Measurements from ENCODE around the gene NIPBL.
"Not testable (repeated sequence)": the region's sequence is repeated elsewhere in the genome, so short reads cannot be mapped to it uniquely, and the experiment has no call there.

The NIPBL gene

DNA sequence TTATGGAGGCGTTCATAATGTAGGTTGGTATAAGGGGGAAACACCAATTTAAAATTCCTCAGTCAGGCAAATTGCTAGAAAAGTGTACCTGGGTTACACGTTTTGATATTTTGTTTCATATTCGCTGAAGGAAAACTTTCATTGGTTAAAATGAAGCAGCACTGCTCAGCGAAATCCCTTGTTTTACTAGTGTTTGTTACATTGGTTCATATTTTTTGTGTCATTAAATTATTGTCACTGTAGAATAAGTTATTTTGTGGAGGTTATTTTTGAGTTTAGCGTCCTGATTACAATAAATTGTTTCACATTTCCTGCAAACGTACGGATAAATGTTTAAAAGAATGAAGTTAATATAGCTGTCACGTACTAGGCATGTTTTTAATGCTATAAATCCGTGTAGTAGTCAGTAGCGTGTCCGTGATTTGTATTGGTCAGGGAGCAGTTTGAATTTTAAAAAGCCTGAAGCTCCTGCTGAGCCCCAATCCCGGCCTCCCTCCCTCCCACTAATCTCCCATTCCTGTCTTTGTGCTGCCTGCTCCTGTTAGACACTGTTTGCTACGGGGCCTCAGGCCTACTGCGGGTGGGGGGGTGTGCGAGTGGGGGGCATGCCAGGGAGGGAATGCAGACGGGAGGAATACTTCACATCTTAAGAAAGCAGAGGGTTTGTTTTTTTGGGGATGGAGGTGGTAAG lies 2.0 kb downstream of the NIPBL start:
- DNase-seq: peak in 9 of 56 donors; percentile 1 to 18 (median 8)

DNA sequence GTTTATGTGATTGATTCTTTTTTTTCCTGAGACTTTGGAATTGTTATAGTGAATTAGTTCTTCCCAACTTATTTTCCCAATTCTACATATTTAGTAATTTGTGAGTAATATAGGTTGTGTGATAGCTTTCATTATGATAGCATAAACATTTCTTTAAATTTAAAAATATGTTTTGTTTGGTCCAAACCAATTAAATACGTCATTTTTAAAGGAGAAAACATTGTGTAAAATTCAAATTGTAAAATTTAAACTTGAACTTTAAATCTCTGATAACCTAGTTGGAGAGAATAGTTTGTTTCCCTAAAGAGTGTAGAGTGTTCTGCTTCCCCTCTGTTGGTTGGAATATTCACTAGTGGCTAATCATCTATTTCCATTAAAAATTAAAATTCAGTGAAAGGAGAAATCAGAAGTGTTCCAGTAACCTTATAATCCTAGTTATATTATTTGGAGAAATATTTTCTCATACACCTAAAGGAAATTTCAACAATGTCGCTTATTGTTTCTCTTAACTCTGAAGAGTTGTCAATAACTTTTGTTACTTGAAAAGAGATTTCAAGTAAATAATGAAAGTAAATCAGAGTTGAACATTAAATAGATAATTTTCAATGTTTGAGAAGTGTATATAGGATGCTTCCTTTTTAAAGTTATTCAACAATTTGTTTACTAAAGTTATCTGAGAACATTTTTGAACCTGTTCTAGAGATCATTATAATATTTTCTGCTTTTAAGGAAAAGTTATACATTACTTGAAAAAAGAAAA lies 2.9 kb downstream of the NIPBL start:
- DNase-seq: no peak

DNA sequence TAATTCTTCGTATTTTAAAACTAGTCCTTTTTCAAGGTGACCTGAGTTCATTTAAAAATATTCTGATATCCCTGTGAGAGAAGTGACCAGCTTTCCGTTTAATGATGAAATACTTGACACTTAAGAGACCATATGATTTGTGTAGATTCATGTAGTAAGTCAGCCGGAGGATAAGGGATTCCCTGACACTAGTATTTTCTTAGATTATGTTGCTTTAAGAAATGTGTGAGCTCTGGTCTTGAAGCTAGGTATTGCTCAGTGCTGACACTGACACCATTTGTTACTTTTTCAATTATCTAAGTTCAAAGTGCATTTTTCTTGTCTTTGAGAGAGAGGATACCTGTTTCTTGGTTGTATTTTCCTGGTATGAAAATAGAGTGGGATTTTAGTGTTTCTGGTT lies 4.2 kb downstream of the NIPBL start:
- DNase-seq: no peak

DNA sequence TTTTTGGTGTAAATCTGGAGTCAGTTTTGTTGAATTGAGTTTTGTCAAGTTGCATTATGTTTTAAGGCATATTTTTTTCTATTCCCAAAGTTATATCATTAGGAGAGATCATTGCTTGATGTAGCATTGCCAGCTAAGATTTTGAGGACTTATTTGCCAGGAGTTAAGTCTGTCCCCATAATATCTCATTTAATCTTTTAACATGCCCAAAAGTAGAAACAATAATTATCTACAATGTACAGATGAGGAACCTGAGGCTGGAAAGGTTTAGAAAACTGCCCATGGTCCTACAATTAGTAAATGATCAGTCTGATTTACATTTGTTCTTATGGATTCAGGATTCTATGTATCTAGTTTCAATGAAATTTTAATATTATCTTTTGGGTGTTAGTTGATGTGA lies 4.7 kb downstream of the NIPBL start:
- no peak for DNase-seq

DNA sequence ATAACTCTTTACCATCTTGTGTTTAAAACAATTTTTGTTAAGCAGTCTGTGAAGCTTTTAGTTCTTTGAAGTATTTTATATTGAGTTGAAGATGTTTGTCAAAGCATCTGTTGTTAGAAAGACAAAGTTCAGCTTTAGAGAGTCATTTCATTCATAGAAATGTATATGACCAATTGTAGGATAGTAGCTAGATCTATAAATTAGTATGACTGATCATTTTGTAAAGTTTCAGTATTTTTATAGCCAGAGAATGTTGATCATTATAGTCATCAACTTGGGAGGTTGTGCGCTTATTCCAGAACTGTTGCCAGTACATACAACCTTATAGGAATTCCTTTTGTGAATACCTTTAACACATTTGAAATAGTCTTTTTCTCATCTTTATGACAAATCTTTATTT lies 5.2 kb downstream of the NIPBL start:
- no peak for DNase-seq

DNA sequence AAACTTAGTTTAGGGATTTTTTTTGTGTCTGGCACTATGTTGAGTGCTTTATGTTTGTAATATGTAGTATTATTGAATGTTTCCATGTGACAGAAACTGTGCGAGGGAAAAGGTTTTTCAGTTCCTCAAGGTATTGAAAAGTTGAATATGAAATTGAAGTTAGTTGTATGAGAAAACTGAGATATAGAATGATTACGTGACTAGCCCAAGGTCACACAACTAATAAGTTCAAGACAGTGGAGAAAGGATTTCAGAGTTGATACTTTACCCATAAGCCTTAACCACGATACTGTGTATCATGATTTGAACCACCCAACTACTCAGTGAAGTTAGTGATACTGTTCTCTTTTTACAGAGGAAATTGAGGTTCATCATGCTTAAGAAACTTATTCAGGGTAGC lies 5.7 kb downstream of the NIPBL start:
- DNase-seq: no peak

DNA sequence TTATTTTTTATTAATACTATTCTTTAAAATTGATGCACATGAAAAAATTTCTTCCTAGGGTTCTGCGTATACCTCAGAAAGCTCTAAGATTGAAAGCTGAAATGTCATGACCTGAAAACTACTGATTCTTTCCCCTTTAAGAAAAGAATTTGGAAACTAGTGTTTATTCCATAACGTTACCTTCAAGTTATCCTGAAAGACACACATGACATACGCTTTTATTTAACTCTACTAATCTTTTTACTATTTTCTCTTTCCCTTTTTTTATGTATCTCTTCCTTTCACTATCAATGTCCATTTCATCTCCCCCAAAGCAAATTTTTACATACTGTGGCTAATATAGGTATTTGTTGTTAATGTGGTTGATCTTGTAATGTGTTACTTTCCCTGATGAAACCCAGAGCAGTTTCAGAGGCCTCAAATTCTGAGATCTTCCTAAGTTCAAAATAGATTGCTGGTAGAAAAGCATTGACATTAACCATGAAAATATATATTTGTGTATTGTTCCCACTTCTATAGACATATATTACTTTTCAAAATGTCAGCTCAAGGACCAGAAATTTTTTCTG lies 7.4 kb downstream of the NIPBL start:
- no peak for DNase-seq

DNA sequence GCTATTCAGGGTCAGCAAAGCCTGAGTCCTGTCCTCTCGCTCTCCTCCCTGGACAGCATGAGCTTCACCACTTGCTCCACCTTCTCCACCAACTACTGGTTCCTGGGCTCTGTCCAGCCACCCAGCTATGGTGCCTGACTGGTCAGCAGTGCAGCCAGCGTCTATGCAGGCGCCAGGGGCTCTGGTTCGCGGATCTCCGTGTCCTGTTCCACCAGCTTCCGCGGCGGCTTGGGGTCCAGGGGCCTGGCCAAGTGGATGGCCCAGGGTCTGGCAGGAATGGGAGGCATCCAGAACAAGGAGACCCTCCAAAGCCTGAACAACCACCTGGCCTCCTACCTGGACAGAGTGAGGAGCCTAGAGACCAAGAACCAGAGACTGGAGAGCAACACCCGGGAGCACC lies 8.6 kb downstream of the NIPBL start:
- DNase-seq: no peak

DNA sequence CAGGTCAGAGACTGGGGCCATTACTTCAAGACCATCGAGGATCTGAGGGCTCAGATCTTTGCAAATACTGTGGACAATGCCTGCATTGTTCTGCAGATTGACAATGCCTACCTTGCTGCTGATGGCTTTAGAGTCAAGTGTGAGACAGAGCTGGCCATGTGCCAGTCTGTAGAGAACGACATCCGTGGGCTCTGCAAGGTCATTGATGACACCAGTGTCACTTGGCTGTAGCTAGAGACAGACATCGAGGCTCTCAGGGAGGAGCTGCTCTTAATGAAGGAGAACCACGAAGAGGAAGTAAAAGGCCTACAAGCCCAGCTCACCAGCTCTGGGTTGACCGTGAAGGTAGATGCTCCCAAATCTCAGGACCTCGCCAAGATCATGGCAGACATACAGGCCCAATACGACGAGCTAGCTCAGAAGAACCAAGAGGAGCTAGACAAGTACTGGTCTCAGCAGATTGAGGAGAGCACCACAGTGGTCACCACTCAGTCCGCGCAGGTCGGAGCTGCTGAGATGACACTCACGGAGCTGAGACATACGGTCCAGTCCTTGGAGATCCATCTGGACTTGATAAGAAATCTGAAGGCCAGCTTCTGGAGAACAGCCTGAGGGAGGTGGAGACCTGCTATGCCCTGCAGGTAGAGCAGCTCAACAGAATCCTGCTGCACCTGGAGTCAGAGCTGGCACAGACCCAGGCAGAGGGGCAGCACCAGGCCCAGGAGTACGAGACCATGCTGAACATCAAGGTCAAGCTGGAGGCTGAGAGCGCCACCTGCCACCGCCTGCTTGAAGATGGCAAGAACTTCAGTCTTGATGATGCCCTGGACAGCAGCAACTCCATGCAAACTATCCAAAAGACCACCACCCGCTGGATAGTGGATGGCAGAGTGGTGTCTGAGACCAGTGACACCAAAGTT lies 9.3 kb downstream of the NIPBL start:
- no peak for DNase-seq

DNA sequence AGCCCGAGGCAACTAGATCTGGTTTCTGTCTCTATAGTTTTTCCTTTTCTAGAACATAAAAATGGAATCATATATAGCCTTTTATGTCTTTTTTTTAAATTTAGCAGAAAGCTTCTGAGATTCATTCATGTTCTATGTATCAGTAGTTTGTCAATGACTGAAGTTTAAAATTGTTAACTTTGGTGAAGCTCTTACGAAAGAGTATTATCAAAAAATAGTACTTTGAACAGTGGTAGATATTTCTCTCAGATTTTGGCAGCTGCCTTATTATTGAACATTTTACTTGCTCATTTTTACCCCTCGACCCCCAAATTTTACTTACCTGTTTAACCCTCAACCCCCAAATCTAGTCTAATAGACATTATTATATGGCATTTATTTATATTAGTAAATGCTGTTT lies 10.2 kb downstream of the NIPBL start:
- no peak for DNase-seq

DNA sequence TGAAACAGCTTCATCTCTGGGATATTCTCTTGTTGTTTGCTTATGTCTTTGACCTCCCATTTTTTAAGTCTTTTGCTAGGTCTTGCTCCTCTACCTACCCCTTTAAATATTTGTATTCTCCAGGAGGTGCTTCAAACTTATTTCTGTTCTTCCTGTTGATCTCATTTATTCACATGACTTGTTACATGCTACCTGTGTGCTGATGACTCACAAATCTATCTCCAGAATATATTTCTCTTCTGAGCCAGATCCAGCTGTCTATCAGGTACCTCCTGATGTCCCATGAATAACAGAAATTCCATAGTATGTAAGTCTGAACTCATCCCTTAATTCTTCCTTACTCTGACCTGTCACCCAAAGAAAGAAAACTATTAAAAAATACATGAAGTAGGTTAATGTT lies 11.0 kb downstream of the NIPBL start:
- DNase-seq: no peak

DNA sequence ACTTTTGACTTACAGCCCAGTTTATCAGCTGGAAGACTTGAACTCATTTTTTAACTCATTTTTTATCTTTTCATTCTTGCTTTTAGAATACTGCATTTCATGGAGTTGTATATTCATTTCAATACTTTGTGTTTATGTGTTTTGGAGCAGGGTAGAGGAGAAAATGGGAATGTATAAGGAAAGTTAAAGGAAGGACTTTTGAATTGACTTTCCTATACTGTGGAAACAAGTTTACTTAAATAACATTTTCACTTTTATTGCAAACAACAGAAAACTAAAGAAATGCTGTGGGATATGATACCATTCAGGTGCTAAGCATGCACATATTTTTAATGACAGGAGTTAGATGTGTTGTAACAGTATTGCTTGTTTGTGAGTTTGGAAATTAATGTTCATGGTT lies 11.7 kb downstream of the NIPBL start:
- DNase-seq: no peak

DNA sequence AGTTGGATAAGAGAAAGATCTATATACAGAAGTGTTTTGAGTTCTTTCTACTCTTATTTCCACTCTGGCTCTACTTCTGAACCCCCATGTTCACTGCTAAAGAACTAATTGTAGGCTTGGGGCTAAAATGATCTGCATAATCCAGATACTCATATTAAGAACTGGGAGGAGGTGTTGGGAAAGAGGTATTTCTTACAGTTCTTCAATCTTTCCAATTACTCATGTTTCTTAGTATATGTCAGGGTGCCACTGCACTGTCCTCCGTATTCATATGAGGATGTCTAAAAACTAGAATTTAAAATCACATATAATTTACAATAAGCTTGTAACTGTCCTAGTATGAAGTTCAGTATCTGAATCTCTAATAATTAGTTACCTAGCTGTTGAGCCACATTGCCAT lies 12.7 kb downstream of the NIPBL start:
- DNase-seq: no peak

DNA sequence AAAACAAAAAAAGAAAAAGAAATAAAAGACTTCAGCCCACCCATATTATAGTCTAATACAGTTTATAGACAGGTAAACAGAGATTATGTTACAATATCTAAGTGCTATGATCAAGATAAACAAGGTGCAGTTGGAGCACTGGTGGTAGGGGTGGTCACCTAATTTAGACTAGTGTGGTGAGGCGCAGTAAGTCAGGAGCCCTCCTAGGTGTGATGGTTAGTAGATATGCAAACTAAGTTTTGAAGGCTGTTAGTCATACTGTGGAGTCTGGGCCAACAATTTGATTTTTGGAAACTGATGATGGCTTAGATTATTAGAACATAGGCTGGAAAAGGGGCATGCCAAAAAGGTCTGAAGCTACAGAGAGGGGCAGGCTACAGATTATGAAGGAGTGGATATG lies 14.7 kb downstream of the NIPBL start:
- DNase-seq: no peak

DNA sequence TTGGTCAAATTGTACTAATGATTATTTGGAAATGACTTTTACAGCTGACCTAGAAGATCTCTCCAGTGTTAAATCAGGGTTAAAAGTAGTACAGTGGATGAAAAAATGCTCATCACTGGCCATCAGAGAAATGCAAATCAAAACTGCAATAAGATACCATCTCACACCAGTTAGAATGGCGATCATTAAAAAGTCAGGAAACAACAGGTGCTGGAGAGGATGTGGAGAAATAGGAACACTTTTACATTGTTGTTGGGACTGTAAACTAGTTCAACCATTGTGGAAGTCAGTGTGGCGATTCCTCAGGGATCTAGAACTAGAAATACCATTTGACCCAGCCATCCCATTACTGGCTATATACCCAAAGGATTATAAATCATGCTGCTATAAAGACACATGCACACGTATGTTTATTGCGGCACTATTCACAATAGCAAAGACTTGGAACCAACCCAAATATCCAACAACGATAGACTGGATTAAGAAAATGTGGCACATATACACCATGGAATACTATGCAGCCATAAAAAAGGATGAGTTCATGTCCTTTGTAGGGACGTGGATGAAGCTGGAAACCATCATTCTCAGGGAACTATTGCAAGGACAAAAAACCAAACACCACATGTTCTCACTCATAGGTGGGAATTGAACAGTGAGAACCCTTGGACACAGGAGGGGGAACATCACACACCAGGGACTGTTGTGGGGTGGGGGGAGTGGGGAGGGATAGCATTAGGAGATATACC lies 15.7 kb downstream of the NIPBL start:
- not testable (repeated sequence) for DNase-seq

DNA sequence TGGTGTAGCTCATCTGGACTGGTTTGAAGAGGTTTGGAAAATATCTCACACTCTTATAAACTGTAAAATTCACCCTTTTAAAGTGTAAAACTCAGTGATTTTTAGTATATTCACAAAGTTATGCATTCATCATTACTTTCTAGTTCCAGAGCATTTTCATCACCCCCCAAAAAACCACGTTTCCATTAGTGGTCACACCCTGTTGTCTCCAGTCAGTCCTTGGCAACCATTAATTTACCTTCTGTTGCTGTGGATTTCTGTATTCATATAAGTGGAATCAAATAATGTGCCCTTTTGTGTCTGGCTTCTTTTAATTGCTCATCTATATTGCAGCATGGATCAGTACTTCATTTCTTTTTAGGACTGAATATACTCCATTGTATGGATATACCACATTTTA lies 18.4 kb downstream of the NIPBL start:
- no peak for DNase-seq

DNA sequence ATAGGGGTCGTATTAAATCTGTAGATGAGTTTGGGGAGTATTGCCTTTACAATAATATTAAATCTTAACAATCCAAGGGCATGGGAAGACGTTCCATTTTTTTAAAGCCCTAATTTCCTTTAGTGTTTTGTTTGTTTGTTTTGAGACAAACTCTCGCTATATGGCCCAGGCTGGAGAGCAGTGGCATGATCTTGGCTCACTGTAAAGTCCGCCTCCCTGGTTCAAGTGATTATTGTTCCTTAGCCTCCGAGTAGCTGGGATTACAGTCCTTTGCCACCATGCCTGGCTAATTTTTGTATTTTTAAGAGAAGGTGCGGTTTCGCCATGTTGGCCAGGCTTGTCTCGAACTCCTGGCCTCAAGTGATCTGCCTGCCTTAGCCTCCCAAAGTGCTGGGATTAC lies 19.9 kb downstream of the NIPBL start:
- no peak for DNase-seq

DNA sequence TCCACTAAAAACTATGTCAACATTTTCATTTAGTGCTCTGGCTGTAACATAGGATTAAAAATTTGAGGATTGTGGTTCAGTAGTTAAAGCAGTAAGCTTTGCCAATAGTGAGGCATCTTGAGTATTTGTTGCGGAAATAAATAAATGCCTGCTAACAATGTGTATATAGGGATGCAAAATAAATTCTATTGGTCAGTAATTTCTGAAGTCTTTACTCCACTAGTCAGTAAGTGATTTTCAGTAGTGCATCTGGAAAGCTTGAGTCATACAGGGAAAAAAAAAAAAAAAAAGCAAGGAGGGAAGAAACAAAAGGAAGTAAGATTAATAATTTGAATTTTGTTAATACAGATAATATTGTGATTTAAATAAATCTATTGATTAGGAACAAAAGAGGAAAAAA lies 21.0 kb downstream of the NIPBL start:
- DNase-seq: no peak

DNA sequence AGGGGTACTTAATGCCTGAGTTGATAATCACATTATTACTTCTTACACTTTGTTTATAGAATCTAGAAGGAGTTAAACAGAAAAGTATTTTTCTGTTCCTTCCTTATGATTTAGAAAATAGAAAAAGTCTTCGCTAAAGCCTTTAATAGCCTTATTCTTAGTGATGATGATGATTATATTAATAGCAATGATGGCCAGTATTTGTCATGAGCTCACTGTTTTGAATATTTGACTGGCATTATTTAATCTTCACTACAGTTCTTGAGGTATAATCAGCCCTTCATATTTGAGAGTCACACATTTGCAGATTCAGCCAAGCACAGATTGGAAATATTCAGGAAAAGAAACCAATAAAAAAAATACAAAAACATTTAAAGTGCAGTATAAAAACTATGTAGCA lies 23.3 kb downstream of the NIPBL start:
- DNase-seq: no peak

DNA sequence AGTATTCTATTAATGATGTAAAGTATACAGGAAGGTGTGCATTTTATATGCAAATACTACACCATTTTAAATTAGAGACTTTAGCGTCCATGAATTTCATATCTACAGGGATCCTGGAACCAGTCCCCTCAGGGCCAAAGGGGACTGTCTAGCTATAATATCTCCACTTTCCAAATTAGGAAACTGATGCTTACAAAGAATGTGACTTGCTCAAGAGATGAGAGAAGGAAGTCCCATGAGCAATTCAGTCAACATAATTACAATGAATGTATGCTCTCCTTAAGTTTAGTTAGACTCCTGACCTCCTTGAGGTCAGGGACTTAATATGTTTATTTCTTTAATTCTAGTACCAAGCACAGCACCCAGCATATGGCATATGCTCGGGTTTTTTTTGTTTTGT lies 23.7 kb downstream of the NIPBL start:
- DNase-seq: no peak

DNA sequence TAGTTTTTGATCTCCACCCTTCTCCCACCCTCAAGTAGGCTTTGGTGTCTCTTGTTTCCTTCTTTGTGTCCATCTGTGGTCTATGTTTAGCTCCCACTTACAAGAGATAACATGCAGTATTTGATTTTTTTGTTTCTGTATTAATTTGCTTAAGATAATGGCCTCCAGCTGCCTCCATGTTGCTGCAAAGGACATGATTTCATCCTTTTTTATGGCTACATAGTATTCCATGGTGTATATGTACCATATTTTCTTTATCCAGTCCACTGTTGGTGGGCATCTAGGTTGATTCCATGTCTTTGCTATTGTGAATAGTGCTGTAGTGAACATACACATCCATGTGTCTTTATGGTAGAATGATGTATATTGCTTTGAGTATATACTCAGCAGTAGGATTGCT lies 24.5 kb downstream of the NIPBL start:
- DNase-seq: not testable (repeated sequence)

All from amygdala (tissue), 56 donors.